MM.1S (cell line): ENCODE results near the gene NEBL.

ENCODE experiments used
- DNase-seq: peaks from one replicate; pipeline ENCODE4 v3.0.0-alpha.2; 2015
- H2AFZ ChIP-seq: fragments of 300-600 bp; sonication (generic); 2 replicates; pipeline ENCODE4 v1.6.0; 2016; ENCODE audit warnings: antibody characterized with exemption, low read length
- H3F3A ChIP-seq: fragments of 300-600 bp; sonication (generic); 2 replicates; pipeline ENCODE4 v1.6.1; 2016; ENCODE audit warnings: mild to moderate bottlenecking, antibody characterized with exemption, low read length, moderate library complexity, mixed read lengths; ENCODE audit not compliant: insufficient read depth
- H3K27ac ChIP-seq: fragments of 300-600 bp; sonication (generic); 2 replicates; pipeline ENCODE4 v1.5.1; 2016; ENCODE audit warnings: mild to moderate bottlenecking, low read length
- H3K27me3 ChIP-seq: fragments of 300-600 bp; sonication (generic); replicated peaks from 2 replicates; pipeline ENCODE4 v1.6.0; 2016; ENCODE audit warnings: low read length; ENCODE audit not compliant: insufficient read depth
- H3K36me3 ChIP-seq: fragments of 300-600 bp; sonication (generic); replicated peaks from 2 replicates; pipeline ENCODE4 v1.6.1; 2016; ENCODE audit warnings: mild to moderate bottlenecking, low read length, mixed read lengths; ENCODE audit not compliant: insufficient read depth
- H3K4me1 ChIP-seq: fragments of 300-600 bp; sonication (generic); 2 replicates; pipeline ENCODE4 v1.6.1; 2016; ENCODE audit warnings: low read length, mixed read lengths
- H3K4me2 ChIP-seq: fragments of 300-600 bp; sonication (generic); 2 replicates; pipeline ENCODE4 v1.6.0; 2016; ENCODE audit warnings: low read depth, low read length
- H3K4me3 ChIP-seq: fragments of 300-600 bp; sonication (generic); 2 replicates; pipeline ENCODE4 v1.5.1; 2016; ENCODE audit warnings: low read length, mixed read lengths
- H3K79me2 ChIP-seq: fragments of 300-600 bp; sonication (generic); 2 replicates; pipeline ENCODE4 v1.6.1; 2016; ENCODE audit warnings: mixed run types, low read length, mixed read lengths
- H3K9ac ChIP-seq: fragments of 300-600 bp; sonication (generic); 2 replicates; pipeline ENCODE4 v1.6.1; 2016; ENCODE audit warnings: low read length, mixed read lengths
- H3K9me2 ChIP-seq: fragments of 300-600 bp; sonication (generic); replicated peaks from 2 replicates; pipeline ENCODE4 v1.6.1; 2016; ENCODE audit warnings: mild to moderate bottlenecking, low read length, mixed read lengths; ENCODE audit not compliant: insufficient read depth
- H3K9me3 ChIP-seq: fragments of 300-600 bp; sonication (generic); replicated peaks from 2 replicates; pipeline ENCODE4 v1.6.1; 2016; ENCODE audit warnings: mild to moderate bottlenecking, low read length, mixed read lengths; ENCODE audit not compliant: insufficient read depth
- H4K20me1 ChIP-seq: fragments of 300-600 bp; sonication (generic); 2 replicates; pipeline ENCODE4 v1.6.1; 2016; ENCODE audit warnings: mild to moderate bottlenecking, low read length, moderate library complexity, mixed read lengths; ENCODE audit not compliant: insufficient read depth
- EZH2 ChIP-seq: fragments of 300-600 bp; sonication (generic); optimal IDR thresholded peaks from 2 replicates; pipeline ENCODE3; 2017; ENCODE audit warnings: low read depth, mild to moderate bottlenecking, antibody characterized with exemption, low read length, mixed read lengths
- EZH2phosphoT487 ChIP-seq: fragments of 300-600 bp; sonication (generic); IDR thresholded peaks from 2 replicates; pipeline ENCODE4 v1.6.1; 2018; ENCODE audit warnings: antibody characterized with exemption, low read length
- TF ChIP-seq, protein P1 (sequence below): fragments of 300-600 bp; sonication (generic); IDR thresholded peaks from 2 replicates; pipeline ENCODE4 v1.5.1; 2016; ENCODE audit warnings: antibody characterized with exemption, low read length, mixed read lengths

Gene NEBL

DNA sequence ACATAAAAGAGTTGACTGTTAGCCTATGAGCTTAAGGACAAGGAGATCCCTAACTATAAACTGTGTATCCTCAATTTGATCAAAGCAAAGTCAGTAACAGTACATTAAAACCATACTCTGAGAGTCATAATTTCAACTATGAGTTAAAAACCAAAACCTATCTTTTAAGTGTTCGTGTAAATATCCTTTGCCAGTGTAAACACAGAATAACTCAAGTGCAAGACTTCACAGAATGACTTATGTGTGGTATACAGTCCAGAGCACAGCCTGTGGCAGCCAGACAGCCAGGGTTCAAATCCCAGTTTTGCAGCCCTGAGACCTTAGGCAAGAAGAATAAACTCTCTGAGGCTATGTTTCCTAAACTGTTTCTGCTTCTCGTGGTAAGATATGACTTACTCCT lies 30.3 kb upstream of the NEBL start:
- no peak overlapping the region for H3K4me3 ChIP-seq

DNA sequence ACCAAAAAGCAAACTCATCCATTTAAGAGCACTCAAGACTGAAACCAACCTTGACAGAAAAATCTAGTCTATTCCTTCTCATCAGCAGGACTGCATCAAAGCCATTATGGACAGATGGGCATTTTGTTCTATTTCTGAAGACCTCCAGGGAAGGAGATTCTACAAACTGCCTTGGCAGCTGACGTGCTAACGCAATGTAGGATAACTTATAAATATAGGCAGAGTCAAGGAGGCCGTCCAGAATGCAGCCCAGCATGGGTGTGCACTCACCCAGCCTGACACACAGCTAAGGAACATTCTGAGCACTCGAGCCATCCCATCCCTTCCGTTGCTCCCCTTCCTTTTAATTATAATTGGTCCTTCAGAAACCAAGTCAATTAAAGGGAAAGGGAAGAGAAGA lies 25.3 kb upstream of the NEBL start:
- H3K4me3 ChIP-seq = no peak overlapping the region
- H3K27me3 ChIP-seq = no peaks in the 10 kb centered on the region
- no peak overlapping the region for H3K4me2 ChIP-seq
- no peaks in the 10 kb centered on the region for H4K20me1 ChIP-seq
- no peaks in the 10 kb centered on the region for H3K36me3 ChIP-seq
- H3K9me2 ChIP-seq = no peaks in the 10 kb centered on the region
- H3K79me2 ChIP-seq = no peaks in the 10 kb centered on the region
- no peak overlapping the region for H2AFZ ChIP-seq
- H3K9ac ChIP-seq = no peak overlapping the region
- no peak overlapping the region for H3K27ac ChIP-seq
- H3F3A ChIP-seq = no peaks in the 10 kb centered on the region
- H3K4me1 ChIP-seq = no peaks in the 10 kb centered on the region
- no peaks in the 10 kb centered on the region for H3K9me3 ChIP-seq
- DNase-seq = no peak
- TF ChIP-seq EZH2phosphoT487 = no peak
- TF ChIP-seq EZH2 = no peak
- TF ChIP-seq, protein P1, sequence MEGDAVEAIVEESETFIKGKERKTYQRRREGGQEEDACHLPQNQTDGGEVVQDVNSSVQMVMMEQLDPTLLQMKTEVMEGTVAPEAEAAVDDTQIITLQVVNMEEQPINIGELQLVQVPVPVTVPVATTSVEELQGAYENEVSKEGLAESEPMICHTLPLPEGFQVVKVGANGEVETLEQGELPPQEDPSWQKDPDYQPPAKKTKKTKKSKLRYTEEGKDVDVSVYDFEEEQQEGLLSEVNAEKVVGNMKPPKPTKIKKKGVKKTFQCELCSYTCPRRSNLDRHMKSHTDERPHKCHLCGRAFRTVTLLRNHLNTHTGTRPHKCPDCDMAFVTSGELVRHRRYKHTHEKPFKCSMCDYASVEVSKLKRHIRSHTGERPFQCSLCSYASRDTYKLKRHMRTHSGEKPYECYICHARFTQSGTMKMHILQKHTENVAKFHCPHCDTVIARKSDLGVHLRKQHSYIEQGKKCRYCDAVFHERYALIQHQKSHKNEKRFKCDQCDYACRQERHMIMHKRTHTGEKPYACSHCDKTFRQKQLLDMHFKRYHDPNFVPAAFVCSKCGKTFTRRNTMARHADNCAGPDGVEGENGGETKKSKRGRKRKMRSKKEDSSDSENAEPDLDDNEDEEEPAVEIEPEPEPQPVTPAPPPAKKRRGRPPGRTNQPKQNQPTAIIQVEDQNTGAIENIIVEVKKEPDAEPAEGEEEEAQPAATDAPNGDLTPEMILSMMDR = no peak

More for the DNA sequence above, 30.3 kb upstream of the NEBL start:
- no peaks in the 10 kb centered on the region for H4K20me1 ChIP-seq
- DNase-seq = no peak
- TF ChIP-seq EZH2 (no peak), EZH2phosphoT487 (no peak)
- TF ChIP-seq, protein P1 = no peak
- H3K9me2 ChIP-seq = no peaks in the 10 kb centered on the region
- no peak overlapping the region for H3K9ac ChIP-seq
- no peaks in the 10 kb centered on the region for H3K27me3 ChIP-seq
- H3K4me1 ChIP-seq = no peaks in the 10 kb centered on the region
- H3K27ac ChIP-seq = no peak overlapping the region
- H3F3A ChIP-seq = no peaks in the 10 kb centered on the region
- H3K4me2 ChIP-seq = no peak overlapping the region
- H3K36me3 ChIP-seq = no peaks in the 10 kb centered on the region
- no peaks in the 10 kb centered on the region for H3K79me2 ChIP-seq
- H2AFZ ChIP-seq = no peak overlapping the region
- no peaks in the 10 kb centered on the region for H3K9me3 ChIP-seq

DNA sequence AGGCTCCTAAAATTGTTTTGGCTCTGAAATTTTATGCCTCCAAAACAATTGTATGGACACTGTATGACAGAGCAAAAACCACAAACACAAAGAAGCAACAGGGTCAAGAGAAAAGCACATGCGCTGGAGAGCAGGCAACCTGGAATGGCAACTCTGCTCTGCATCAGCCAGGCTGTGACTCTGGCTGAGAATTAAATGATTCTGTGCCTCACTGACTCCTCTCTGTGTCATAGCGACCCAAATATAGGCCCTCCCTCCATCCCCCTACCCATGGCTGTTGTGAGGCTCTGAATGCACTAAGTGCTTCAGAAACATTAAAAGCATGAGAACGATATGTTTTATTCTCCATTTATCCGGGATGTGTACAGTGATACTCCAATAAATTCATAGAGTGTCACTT lies 24.9 kb upstream of the NEBL start:
- Histone ChIP-seq H3F3A (no peaks in the 10 kb centered on the region), H3K27ac (no peak overlapping the region), H3K9me2 (no peaks in the 10 kb centered on the region), H3K4me3 (no peak overlapping the region), H3K9me3 (no peaks in the 10 kb centered on the region), H4K20me1 (no peaks in the 10 kb centered on the region), H2AFZ (no peak overlapping the region), H3K79me2 (no peaks in the 10 kb centered on the region), H3K4me2 (no peak overlapping the region), H3K36me3 (no peaks in the 10 kb centered on the region), H3K4me1 (no peaks in the 10 kb centered on the region), H3K27me3 (no peaks in the 10 kb centered on the region), H3K9ac (no peak overlapping the region)
- TF ChIP-seq EZH2phosphoT487 (no peak), EZH2 (no peak)
- TF ChIP-seq, protein P1 = no peak
- DNase-seq = no peak

DNA sequence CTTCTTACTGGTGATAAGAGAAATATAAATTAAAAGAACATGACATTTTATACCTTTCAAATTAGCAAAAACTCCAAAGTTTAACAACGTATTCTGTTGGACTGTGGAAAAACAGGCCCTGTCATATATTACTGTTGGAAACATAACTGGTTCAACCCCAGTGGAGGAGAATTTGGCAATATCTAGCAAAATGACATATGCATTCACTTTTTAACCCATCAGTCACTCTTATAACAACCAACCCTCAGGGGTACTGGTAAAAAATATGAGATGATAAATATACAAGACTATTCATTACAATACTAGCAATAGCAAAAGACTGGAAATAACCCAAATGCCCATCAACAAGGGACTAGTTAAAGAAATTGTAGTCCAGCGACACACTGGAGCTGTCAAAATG lies 22.9 kb upstream of the NEBL start:
- Histone ChIP-seq H3K79me2 (no peaks in the 10 kb centered on the region), H3K4me1 (no peaks in the 10 kb centered on the region), H3K9ac (no peak overlapping the region), H3F3A (no peaks in the 10 kb centered on the region), H2AFZ (no peak overlapping the region), H3K4me2 (no peak overlapping the region), H3K4me3 (no peak overlapping the region), H3K27me3 (no peaks in the 10 kb centered on the region), H3K9me3 (no peaks in the 10 kb centered on the region), H3K36me3 (no peaks in the 10 kb centered on the region), H3K27ac (no peak overlapping the region), H3K9me2 (no peaks in the 10 kb centered on the region), H4K20me1 (no peaks in the 10 kb centered on the region)
- TF ChIP-seq, protein P1 = no peak
- no peak for TF ChIP-seq EZH2phosphoT487
- TF ChIP-seq EZH2 = no peak
- DNase-seq = no peak
